Measurements from ENCODE around the gene CLNK. TPM values are rescaled to one million over a fixed set of nuclear protein-coding genes. Genes with fewer than 3 reads are reported as not detected.

CLNK gene
- total and polyA plus RNA-seq, 2 of the 13 experiments (the other 11 are each of a cell fraction or from before 2014, with no cell fraction given): not detected

- Histone ChIP-seq H3K27ac (ENCODE audit: extremely low read length, insufficient read depth, low read length) (no peak overlapping the region), H3K79me2 (ENCODE audit: insufficient read depth, low read length) (no peaks in the 10 kb centered on the region)
- CTCF ChIA-PET (ENCODE audit: low intra/inter-chr PET ratio, low total read pairs): no interaction called here
Observed at GRCh38 chr4:10629394-10629793, 55.2 kb downstream of the CLNK start.

GRCh38 chr4:10625131-10625530 is 59.4 kb downstream of the CLNK start:
- Histone ChIP-seq H3K9ac (ENCODE audit: insufficient read depth, low read depth, low read length) (no peak overlapping the region), H3K4me2 (ENCODE audit: low read depth, low read length) (no peak overlapping the region), H3K4me3 (replicated peaks in 1 of 3; ENCODE audit: insufficient read depth in 1 of 3, low read depth in 2 of 3, low read length in 3 of 3) (no peak overlapping the region), H3K4me1 (ENCODE audit: insufficient read depth, low read length) (peaks cover 9% of the 10 kb centered on the region; the same call in 1 of the 2 replicates), H3K36me3 (replicated peaks in 1 of 2; ENCODE audit: control insufficient read depth in 1 of 2, insufficient read depth in 2 of 2, low read length in 2 of 2) (no peaks in the 10 kb centered on the region), H3K27ac (ENCODE audit: extremely low read length, insufficient read depth, low read length) (no peak overlapping the region), H3K79me2 (ENCODE audit: insufficient read depth, low read length) (no peaks in the 10 kb centered on the region), H3K9me3 (ENCODE audit: low read length) (no peaks in the 10 kb centered on the region), H3K27me3 (ENCODE audit: control insufficient read depth in 1 of 2, insufficient read depth in 2 of 2, low read length in 2 of 2) (peaks cover 0 to 3% of the 10 kb centered on the region in 2 experiments; a peak in 1 of 5 replicates), H4K20me1 (ENCODE audit: insufficient read depth, low read length) (no peaks in the 10 kb centered on the region), H2AFZ (ENCODE audit: low read length) (no peak overlapping the region)
- FAIRE-seq (no peak), ATAC-seq (peak; percentile 94), DNase-seq (ENCODE audit: low spot score) (peak; percentile 2)
- no TSS peak for BruUV-seq (replicated peaks)
- in situ Hi-C loops (cut with HindIII; ENCODE audit: extremely low pct_ligation_motif_present, low pct_unique_long_range_greater_than_20kb) (no loop called here), intact Hi-C loops (cut with micrococcal nuclease; ENCODE audit: unreplicated experiment) (no loop called here)
- whole genome bisulfite sequencing (ENCODE audit: low lambda C conversion rate): under 1% methylated on average over 5 of the region's 5 CpGs
- ChIA-PET CTCF (ENCODE audit: low intra/inter-chr PET ratio, low total read pairs) (no interaction called here), POLR2A (no interaction called here)
- TF ChIP-seq PHF21A (CRISPR knock-in tag; IDR thresholded peaks at IDR 0.05) (no peak), ZNF574 (CRISPR knock-in tag; IDR thresholded peaks at IDR 0.05) (peak; percentile 57), CTCF (CRISPR knock-in tag; IDR thresholded peaks at IDR 0.05) (0 out of 2 replicates have a peak, but pooled peaks have one; percentile 14), SOX6 (IDR thresholded peaks at IDR 0.05) (no peak), SOX6 (CRISPR knock-in tag; IDR thresholded peaks at IDR 0.05) (0 out of 2 replicates have a peak, but pooled peaks have one; percentile 38), ZNF720 (CRISPR knock-in tag; IDR thresholded peaks at IDR 0.05) (no peak), SP140L (CRISPR knock-in tag; IDR thresholded peaks at IDR 0.05; ENCODE audit: borderline replicate concordance) (no peak), ZMYM4 (CRISPR knock-in tag; IDR thresholded peaks at IDR 0.05) (0 out of 2 replicates have a peak, but pooled peaks have one; percentile 15), RARA (CRISPR knock-in tag; IDR thresholded peaks at IDR 0.05) (peak; percentile 34; the same call in 1 of the 2 replicates)

More at GRCh38 chr4:10629394-10629793, 55.2 kb downstream of the CLNK start:
- Histone ChIP-seq H3K36me3 (replicated peaks in 1 of 2; ENCODE audit: control insufficient read depth in 1 of 2, insufficient read depth in 2 of 2, low read length in 2 of 2) (no peaks in the 10 kb centered on the region), H3K4me3 (replicated peaks in 1 of 3; ENCODE audit: insufficient read depth in 1 of 3, low read depth in 2 of 3, low read length in 3 of 3) (no peak overlapping the region), H3K9me3 (ENCODE audit: low read length) (no peaks in the 10 kb centered on the region), H3K4me1 (ENCODE audit: insufficient read depth, low read length) (peaks cover 9% of the 10 kb centered on the region; the same call in 1 of the 2 replicates), H3K4me2 (ENCODE audit: low read depth, low read length) (no peak overlapping the region), H2AFZ (ENCODE audit: low read length) (no peak overlapping the region), H4K20me1 (ENCODE audit: insufficient read depth, low read length) (no peaks in the 10 kb centered on the region), H3K9ac (ENCODE audit: insufficient read depth, low read depth, low read length) (no peak overlapping the region), H3K27me3 (ENCODE audit: control insufficient read depth in 1 of 2, insufficient read depth in 2 of 2, low read length in 2 of 2) (peaks cover 0 to 3% of the 10 kb centered on the region in 2 experiments; a peak in 1 of 5 replicates)
- intact Hi-C loops (cut with micrococcal nuclease; ENCODE audit: unreplicated experiment): no loop called here
- no peak for DNase-seq (ENCODE audit: low spot score)
- no peak for ATAC-seq
- TF ChIP-seq MNT (IDR thresholded peaks at IDR 0.05) (0 out of 2 replicates have a peak, but pooled peaks have one; percentile 54), ZNF496 (CRISPR knock-in tag; IDR thresholded peaks at IDR 0.05; ENCODE audit: insufficient replicate concordance) (no peak)
- in situ Hi-C loops (cut with HindIII; ENCODE audit: extremely low pct_ligation_motif_present, low pct_unique_long_range_greater_than_20kb): no loop called here
- POLR2A ChIA-PET: no interaction called here
- no TSS peak for BruUV-seq (replicated peaks)
- WGBS (ENCODE audit: low lambda C conversion rate): 60% methylated on average over 1 of the region's 4 CpGs
- FAIRE-seq: no peak
